Activated naive CD8-positive, alpha-beta T cell treated with anti-CD3 and anti-CD28 coated beads, Interleukin-2, amount 10 ng/mL, durations not matched to agents 7 days and 5 days (primary cell): Measurements from ENCODE around the gene PCK1. TPM values are rescaled to one million over a fixed set of nuclear protein-coding genes. Genes with fewer than 3 reads are reported as not detected.

ENCODE experiments used
- ATAC-seq: fragments of 150-1000 bp; cut with Tn5 transposase; one replicate; pipeline ENCODE4 v1.10.0; 2021; ENCODE audit warnings: low read depth, moderate library complexity
- POLR2A ChIA-PET: fragments of 350-600 bp; sonication (Branson Sonifier 250); formaldehyde crosslinking; loops from one replicate; lab custom pipeline; 2021; ENCODE audit warnings: antibody characterized with exemption; lab: Charles Lee
- DNase-seq: peaks from one replicate; pipeline ENCODE4 v3.0.0; 2021
- H3K27ac Mint-ChIP-seq: one replicate; pipeline ENCODE4 v1.8.0; 2022; ENCODE audit warnings: mild to moderate bottlenecking, mixed read lengths
- H3K27me3 Mint-ChIP-seq: one replicate; pipeline ENCODE4 v1.8.0; 2022; ENCODE audit warnings: mild to moderate bottlenecking, moderate library complexity, mixed read lengths
- H3K36me3 Mint-ChIP-seq: one replicate; pipeline ENCODE4 v1.8.0; 2021; ENCODE audit warnings: mild to moderate bottlenecking, mixed read lengths
- H3K4me1 Mint-ChIP-seq: one replicate; pipeline ENCODE4 v1.8.0; 2021; ENCODE audit warnings: mixed read lengths
- H3K4me3 Mint-ChIP-seq: one replicate; pipeline ENCODE4 v1.8.0; 2022; ENCODE audit warnings: mild to moderate bottlenecking, moderate library complexity, mixed read lengths
- H3K9me3 Mint-ChIP-seq: one replicate; pipeline ENCODE4 v1.8.0; 2021; ENCODE audit warnings: mixed read lengths
- total RNA-seq, 2 experiments: library from RNA; stranded (reverse); gene quantifications; one replicate each; pipeline ENCODE4 v1.2.3, GENCODE V29; 2021

Gene PCK1
- total RNA-seq, 2 experiments from 2014 or later: not detected

DNA sequence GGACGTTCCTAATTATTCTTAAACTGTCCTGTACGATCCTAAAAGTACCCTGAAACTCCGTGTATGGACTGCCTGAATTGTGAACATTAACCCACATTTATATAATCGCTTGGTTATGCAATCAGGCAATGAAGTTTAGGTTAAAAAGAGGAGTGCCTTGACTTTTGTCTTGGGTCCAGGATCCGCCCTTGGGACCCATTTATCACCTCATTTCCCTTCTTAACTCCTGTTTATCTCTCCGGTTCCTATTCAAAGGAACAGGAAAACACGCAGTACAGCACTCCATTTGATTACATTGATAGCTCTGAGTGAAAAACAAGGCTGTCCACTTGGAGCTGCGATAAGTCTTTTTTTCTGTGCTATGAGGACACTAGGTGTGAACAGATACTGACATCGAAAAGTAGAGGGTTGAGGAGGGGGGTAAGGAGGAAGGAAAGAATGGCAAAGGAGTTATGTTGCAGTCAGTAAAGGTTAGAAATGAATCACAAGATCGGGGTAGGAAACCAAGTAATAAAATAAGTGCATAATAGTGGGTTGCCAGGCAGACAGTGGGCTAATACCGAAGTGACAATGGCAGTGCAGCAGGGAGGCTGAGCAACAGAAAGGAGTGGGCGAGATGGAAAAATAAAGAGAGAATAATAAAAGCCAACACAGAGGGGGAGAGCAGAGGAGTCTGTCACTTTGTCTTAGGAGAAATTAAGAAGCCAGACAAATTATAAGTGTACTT lies 15.9 kb upstream of the PCK1 start:
- ATAC-seq: no peak
- no peak overlapping the region for H3K27ac Mint-ChIP-seq
- H3K4me3 Mint-ChIP-seq: no peak overlapping the region
- peaks cover 6% of the 10 kb centered on the region for H3K27me3 Mint-ChIP-seq
- POLR2A ChIA-PET: no interaction called here
- no peaks in the 10 kb centered on the region for H3K36me3 Mint-ChIP-seq
- no peak for DNase-seq
- no peaks in the 10 kb centered on the region for H3K9me3 Mint-ChIP-seq
- no peaks in the 10 kb centered on the region for H3K4me1 Mint-ChIP-seq

DNA sequence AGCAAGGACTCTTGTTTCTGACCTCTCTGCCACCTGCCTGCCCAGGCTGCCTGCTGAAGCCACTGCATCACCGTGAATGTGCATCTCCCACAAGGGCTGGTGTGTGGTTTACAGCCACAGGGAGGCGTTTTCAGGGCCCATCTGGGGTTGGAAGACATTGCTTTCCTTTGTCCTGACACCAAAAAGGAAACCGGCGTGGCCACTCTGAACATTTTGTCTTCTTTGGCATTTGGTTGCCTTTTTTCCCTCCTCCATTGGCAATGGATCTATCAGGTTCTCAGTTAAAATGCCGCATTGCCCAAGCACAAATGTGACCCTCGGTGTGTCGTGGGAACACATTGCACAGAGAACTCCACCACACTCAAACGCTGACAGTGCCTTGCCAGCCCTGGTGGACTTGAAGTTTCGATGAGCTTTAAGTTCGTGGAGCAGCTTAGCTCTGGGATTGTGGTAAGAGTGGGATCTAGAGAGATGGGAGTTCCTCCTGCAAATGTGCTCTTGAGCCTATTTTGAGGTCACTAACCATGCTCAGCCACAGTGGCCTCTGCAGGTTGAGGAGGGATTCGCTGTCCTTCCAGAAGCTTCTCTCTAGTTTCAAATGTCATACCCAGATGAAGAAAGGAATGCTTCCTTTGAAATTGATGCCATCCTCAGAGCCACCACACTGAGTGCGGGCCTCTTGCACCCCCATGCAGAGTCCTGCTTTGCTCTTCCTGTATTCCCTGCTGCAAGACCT lies 14.8 kb upstream of the PCK1 start:
- POLR2A ChIA-PET: no interaction called here
- H3K27me3 Mint-ChIP-seq: peaks cover 6% of the 10 kb centered on the region
- no peaks in the 10 kb centered on the region for H3K9me3 Mint-ChIP-seq
- no peak for ATAC-seq
- no peak overlapping the region for H3K27ac Mint-ChIP-seq
- H3K4me3 Mint-ChIP-seq: no peak overlapping the region
- no peak for DNase-seq
- no peaks in the 10 kb centered on the region for H3K36me3 Mint-ChIP-seq
- H3K4me1 Mint-ChIP-seq: no peaks in the 10 kb centered on the region

DNA sequence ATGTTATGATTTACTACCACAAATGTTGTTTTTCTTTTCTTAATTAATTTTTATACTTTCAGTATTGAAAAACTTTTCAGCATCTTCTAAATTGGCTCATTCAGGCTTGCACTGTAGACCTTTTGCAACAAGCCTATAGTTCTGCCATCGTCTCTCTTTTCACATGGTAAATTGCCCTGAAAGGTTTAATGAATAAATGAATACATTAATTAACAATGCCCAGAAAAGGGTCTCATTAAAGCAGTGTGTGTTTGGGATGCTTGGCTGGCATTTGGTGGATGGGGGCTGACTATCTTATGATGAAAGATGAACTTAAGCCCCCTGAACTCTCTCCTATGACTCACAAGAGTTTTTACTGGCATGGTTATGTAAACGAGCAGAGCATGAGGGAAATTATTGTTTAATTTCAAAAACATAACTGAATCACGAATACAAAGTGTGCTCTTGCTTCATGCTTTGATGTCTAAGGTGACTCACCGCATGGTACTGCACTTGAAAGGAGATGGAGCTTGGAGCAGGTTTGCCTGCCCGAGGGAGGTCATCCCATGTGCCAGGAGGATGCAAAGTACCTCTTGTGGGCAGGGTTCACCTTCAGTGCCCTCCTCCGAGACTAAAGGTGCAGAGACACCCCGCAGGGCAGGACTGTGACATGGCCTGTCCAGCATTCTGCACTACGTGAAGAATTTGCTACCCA lies 13.8 kb upstream of the PCK1 start:
- POLR2A ChIA-PET: no interaction called here
- H3K4me3 Mint-ChIP-seq: no peak overlapping the region
- H3K9me3 Mint-ChIP-seq: no peaks in the 10 kb centered on the region
- no peak overlapping the region for H3K27ac Mint-ChIP-seq
- ATAC-seq (no peak), DNase-seq (no peak)
- H3K36me3 Mint-ChIP-seq: no peaks in the 10 kb centered on the region
- no peaks in the 10 kb centered on the region for H3K4me1 Mint-ChIP-seq
- H3K27me3 Mint-ChIP-seq: peaks cover 6% of the 10 kb centered on the region

DNA sequence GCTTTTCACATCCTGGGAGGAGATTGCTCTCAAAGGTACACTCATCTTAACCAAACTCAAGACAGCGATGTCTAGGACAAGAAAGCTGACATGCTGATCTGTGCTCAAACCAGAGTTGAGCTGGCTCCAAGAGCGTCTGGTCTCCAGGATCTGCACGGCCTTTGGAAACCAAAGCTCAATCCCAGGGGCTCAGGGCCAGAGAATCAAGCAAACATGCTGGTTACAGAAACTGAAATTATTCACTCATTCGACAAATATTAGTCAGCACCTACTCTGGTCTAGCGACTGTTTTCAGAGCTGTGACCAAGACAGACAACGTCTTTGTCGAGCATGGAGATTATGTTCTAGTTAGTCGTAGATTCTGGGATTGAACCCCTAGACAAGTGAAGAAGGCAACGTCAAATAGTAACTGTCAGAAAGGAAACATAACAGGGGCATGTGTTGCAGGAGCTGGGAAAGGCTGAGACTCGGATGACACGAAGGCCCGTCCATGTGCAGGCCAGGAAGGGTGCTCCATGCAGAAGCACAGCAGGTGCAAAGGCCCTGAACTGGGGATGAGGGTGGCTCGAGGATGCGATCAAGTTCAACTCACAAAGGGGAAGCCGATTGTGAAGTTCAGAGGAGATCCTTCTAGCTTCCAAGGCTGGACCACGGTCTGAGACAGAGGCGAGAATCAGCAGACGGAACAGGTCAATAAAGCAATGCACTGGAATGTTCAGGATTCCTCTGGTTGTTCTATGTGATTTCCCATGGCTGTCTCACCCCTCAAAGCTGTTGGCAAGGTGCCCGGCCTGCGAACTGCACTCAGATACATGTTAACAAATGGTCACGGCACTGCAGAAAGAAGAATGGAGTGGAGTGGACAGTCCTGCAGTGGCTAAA lies 12.5 kb upstream of the PCK1 start:
- POLR2A ChIA-PET: no interaction called here
- Mint-ChIP-seq H3K27me3 (peaks cover 4% of the 10 kb centered on the region), H3K36me3 (no peaks in the 10 kb centered on the region), H3K4me1 (no peaks in the 10 kb centered on the region), H3K27ac (no peak overlapping the region), H3K4me3 (no peak overlapping the region), H3K9me3 (no peaks in the 10 kb centered on the region)
- no peak for DNase-seq
- no peak for ATAC-seq

DNA sequence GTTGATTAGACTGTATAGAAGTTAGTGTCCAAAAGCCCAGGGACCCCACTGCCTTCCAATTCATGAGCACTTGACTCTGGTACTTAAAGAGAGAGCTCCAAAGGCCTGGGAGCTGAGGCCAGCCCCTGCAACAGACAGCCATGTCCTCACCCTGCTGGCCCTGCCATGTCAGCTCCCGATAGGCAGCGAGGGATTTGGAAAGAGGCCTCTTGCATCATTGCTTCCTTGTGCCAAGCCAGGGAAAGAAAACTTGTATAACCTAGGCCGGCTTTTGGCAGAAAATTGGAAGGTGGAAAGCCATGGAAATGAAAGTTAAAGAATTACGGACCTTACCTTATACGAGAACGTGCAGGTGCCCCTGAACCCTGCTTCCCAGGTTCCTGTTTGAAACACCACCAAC lies 8.4 kb upstream of the PCK1 start:
- ATAC-seq (no peak), DNase-seq (no peak)
- Mint-ChIP-seq H3K27me3 (peaks cover 11% of the 10 kb centered on the region), H3K4me1 (no peaks in the 10 kb centered on the region), H3K36me3 (no peaks in the 10 kb centered on the region), H3K27ac (no peak overlapping the region), H3K4me3 (no peak overlapping the region), H3K9me3 (no peaks in the 10 kb centered on the region)
- POLR2A ChIA-PET: no interaction called here

DNA sequence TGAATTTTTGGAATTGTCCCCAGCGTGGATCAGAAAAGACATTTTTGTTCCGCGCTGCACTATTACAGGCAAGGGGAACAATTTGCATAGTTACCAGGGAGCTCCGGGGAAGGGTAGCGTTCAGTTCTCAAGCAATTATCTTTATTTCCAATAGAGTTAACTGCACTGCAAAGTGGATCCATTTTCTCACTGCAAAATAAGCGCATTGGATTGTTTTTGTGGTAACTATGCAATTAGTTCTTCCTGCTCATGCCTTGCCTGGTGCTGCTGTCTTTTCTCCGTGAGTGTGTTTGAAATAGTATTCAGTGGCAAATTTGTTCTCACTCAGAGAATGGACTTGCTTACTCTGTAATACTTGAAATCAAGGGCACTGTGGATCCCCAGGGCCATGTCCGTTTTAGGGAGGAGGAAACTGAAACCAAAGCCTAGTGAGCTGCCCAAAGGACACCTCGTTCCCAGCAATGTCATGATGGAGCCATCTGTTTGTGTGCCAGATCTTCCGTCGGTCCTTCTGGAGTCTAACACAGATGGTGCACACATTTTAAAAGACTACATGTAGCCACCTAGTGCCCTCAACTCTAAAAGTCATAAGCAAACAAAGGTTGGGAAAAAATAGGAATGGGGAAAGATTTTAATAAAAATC lies 7.4 kb upstream of the PCK1 start:
- Mint-ChIP-seq H3K36me3 (no peaks in the 10 kb centered on the region), H3K9me3 (no peaks in the 10 kb centered on the region), H3K27me3 (peaks cover 15% of the 10 kb centered on the region), H3K4me3 (no peak overlapping the region), H3K4me1 (no peaks in the 10 kb centered on the region), H3K27ac (no peak overlapping the region)
- ATAC-seq (no peak), DNase-seq (no peak)
- POLR2A ChIA-PET: no interaction called here

DNA sequence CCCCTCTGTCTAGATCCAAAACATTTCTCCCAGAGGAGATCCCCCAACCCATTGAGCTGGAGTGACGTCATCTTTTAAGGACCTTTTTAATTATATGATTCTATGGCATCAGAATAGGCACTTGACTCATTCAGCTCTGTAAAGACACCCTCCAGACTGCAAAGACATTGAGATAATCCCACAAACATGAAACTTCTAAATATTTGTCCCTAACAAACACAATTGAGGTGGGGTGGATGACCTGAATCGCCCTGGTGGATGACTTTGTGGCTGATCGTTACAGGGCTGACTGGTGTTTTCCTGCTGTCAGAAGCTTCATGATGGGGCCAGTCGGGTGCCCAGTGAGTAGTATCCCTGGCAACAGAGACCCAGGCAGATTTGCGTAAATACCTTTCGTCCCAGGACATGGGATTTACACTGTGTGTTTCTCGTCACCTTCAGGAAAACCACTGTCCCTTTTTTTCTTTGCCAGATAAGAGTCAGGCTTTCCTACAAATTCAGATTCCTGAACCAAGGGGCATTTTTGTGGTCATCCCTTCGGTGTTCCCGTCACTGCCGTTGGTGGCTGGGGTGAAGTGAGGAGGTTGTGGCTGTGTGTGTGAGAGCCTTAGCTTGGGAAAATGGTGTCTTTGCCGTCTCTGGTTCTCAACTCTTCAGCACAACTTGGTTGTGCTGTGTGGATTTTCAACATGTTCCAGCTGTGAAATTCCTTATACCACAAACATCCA lies 5.3 kb upstream of the PCK1 start:
- Mint-ChIP-seq H3K27me3 (peaks cover 19% of the 10 kb centered on the region), H3K36me3 (no peaks in the 10 kb centered on the region), H3K4me1 (no peaks in the 10 kb centered on the region), H3K27ac (no peak overlapping the region), H3K4me3 (no peak overlapping the region), H3K9me3 (no peaks in the 10 kb centered on the region)
- POLR2A ChIA-PET: no interaction called here
- ATAC-seq (no peak), DNase-seq (no peak)

DNA sequence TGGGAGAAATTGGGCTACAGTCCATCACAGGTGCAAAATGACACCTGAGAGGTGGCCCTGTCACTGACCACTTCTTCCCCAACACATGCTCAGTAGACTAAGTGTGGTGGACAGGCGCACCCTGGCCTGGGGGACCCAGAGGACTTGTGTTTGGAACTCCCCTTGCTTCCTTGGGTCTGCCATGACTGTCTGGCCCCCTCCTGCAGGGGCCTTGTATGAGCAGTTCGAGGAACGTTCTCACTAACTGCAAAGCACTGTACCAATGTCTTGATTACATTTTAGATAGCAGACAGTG lies 4.0 kb upstream of the PCK1 start:
- H3K27ac Mint-ChIP-seq: no peak overlapping the region
- H3K4me1 Mint-ChIP-seq: no peaks in the 10 kb centered on the region
- POLR2A ChIA-PET: no interaction called here
- H3K9me3 Mint-ChIP-seq: no peaks in the 10 kb centered on the region
- no peak for ATAC-seq
- DNase-seq: no peak
- H3K36me3 Mint-ChIP-seq: no peaks in the 10 kb centered on the region
- H3K27me3 Mint-ChIP-seq: peaks cover 19% of the 10 kb centered on the region
- H3K4me3 Mint-ChIP-seq: no peak overlapping the region

DNA sequence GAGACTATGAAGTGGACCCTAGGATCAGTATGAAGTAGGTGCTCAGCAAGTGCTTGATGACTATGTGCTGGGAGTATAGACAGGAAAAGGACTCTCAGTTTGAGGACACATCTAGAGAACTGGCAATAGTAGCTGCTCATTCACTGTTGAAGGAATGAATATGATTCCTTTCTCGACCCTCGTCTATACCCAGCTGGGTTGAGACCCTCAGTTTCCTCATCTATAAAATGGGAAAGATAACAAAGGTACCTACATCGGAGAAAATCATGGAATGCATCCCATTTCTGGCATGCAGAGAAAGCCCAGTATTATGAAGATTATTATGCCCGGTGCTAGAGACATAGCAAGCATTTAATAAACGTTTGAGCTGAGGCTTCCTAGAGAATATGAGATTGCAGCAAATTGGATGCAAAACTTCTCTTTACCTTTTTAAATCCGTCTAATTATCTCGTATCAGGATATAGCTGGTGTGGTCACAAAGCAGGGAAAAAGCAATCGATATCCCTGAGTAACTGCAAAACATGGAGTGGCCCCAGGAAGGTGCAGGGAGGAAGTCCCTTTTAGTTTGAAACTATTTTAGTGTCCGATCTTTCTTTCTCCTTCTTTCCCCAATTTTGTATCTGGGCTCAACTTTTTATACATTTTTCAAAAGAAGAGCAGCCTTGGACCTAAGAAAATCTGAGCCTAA lies 2.8 kb upstream of the PCK1 start:
- H3K4me1 Mint-ChIP-seq: no peaks in the 10 kb centered on the region
- POLR2A ChIA-PET: no interaction called here
- H3K27me3 Mint-ChIP-seq: peaks cover 19% of the 10 kb centered on the region

DNA sequence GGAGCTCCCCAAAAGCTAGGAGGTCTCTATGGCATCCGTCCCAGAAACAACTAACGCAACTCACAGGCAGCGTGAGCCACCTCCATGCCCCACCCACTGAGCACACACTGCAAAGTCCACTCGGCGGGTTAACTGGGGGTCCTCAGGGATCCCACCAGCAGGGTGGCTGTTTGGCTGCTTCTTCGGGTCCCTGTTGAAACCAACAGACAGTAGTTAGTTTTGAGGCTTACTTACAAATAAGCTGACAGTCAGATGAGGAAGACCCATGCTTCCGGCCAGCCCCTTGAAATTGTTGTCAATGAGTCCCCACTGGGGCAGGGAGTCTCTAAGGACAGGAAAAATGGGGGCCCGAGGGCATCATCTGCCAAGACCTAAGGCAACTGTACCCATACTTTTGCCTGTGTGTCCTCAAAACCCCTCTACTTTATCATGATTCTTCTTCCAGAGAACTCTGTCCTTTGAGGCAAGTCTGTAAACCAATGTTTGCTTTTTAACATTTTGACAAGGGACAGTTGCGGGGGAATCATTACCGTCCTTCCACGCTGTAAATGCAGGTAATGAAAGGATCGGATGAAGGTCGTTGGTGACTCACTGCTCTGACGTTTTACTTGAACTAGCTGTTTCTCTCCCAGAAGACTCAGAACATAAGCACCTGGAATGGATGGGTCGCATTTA lies 2.2 kb upstream of the PCK1 start:
- ATAC-seq (no peak), DNase-seq (no peak)
- Mint-ChIP-seq H3K27me3 (peaks cover 19% of the 10 kb centered on the region), H3K4me3 (no peak overlapping the region), H3K27ac (no peak overlapping the region), H3K4me1 (no peaks in the 10 kb centered on the region), H3K36me3 (no peaks in the 10 kb centered on the region), H3K9me3 (no peaks in the 10 kb centered on the region)
- POLR2A ChIA-PET: no interaction called here

More for the DNA sequence above, 2.8 kb upstream of the PCK1 start:
- Mint-ChIP-seq H3K36me3 (no peaks in the 10 kb centered on the region), H3K4me3 (no peak overlapping the region), H3K9me3 (no peaks in the 10 kb centered on the region), H3K27ac (no peak overlapping the region)
- ATAC-seq: no peak
- no peak for DNase-seq

DNA sequence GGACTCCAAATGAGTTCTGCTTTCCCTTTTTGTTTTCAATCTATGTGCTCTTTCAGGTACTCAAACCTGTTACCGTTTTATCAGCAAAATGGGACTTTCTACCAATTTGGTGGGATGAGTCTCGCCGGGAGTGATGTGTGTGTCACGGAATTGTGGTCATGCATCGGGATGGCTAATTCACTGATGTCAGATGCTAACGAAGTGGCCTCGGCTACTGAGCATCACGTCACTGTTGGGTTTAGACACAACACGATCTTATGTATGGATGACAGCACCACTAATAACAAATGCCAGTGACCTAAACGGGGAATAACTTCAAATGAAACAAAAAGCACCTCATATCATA lies 1.6 kb upstream of the PCK1 start:
- no peak for ATAC-seq
- no peaks in the 10 kb centered on the region for H3K36me3 Mint-ChIP-seq

More for the DNA sequence above, 1.6 kb upstream of the PCK1 start:
- Mint-ChIP-seq H3K4me3 (no peak overlapping the region), H3K27ac (no peak overlapping the region), H3K27me3 (peaks cover 16% of the 10 kb centered on the region), H3K4me1 (no peaks in the 10 kb centered on the region), H3K9me3 (no peaks in the 10 kb centered on the region)
- no peak for DNase-seq
- POLR2A ChIA-PET: no interaction called here
